ENCODE data around the gene SLIT3. TPM values are rescaled to one million over a fixed set of nuclear protein-coding genes. Genes with fewer than 3 reads are reported as not detected.
A peak's percentile ranks its signal among the peaks of the same experiment; 100 is the strongest.

SLIT3 gene
- total and polyA plus RNA-seq, 9 of the 15 experiments (the other 6 are each of a cell fraction or from before 2014, with no cell fraction given) = 0.01 to 0.04 TPM; not detected in 7

DNA sequence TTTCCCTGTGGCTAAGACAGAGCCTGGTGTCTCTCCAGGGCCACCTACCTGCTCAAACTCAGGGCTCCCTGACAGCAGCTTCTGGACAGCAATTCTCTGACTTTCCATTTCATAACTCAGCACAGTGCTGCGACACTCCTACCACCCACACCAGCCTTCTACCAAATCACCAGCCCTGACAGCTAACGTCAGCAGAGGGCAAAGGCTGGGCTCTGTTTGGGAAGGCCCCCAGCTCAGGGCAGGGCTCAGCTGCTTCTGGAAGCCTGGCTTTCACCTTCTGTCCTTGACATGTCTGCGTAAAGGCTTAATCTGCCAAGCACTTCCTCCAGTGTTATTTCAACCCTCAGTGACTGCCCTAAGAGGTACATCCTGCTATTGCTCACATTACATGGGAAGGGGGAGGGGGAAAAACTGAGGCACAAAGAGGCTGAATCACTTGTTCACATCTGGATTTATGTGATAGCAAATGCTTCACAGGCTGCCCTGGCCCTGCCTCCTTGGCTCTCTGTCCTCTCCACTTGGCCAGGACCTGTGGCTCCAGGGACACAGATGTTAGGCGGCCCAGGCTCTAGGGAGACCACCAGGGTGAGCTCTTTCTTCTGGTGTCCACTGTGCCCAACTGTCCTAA lies 619.3 kb downstream of the SLIT3 start:
- no peak overlapping the region for H3K9ac ChIP-seq (ENCODE audit: insufficient read depth in 1 of 2, low read depth in 2 of 2, low read length in 2 of 2)
- FAIRE-seq (peak; percentile 6), ATAC-seq (peak; percentile 53), DNase-seq (ENCODE audit: extremely low read depth in 1 of 4, low spot score in 3 of 4) (no peak)
- in situ Hi-C loops (cut with MboI) = no loop called here
- H3K9me3 ChIP-seq (replicated peaks; ENCODE audit: control insufficient read depth, insufficient read depth, low read depth, low read length) = no peaks in the 10 kb centered on the region
- no peaks in the 10 kb centered on the region for H3K79me2 ChIP-seq (ENCODE audit: control insufficient read depth, insufficient read depth, low read length)
- no peak overlapping the region for H3K4me3 ChIP-seq
- H3K4me1 ChIP-seq (replicated peaks in 1 of 2; ENCODE audit: control insufficient read depth in 2 of 2, insufficient read depth in 2 of 2, low read length in 2 of 2) = no peaks in the 10 kb centered on the region; a peak in 1 of 5 replicates
- BruUV-seq (replicated peaks) = no TSS peak
- POLR2A ChIA-PET = interaction anchor here (1.1 kb wide), 1 partner anchor 12 kb away, joined by 3 read pairs; no protein-coding TSS in a partner anchor
- TF ChIP-seq, protein P1, sequence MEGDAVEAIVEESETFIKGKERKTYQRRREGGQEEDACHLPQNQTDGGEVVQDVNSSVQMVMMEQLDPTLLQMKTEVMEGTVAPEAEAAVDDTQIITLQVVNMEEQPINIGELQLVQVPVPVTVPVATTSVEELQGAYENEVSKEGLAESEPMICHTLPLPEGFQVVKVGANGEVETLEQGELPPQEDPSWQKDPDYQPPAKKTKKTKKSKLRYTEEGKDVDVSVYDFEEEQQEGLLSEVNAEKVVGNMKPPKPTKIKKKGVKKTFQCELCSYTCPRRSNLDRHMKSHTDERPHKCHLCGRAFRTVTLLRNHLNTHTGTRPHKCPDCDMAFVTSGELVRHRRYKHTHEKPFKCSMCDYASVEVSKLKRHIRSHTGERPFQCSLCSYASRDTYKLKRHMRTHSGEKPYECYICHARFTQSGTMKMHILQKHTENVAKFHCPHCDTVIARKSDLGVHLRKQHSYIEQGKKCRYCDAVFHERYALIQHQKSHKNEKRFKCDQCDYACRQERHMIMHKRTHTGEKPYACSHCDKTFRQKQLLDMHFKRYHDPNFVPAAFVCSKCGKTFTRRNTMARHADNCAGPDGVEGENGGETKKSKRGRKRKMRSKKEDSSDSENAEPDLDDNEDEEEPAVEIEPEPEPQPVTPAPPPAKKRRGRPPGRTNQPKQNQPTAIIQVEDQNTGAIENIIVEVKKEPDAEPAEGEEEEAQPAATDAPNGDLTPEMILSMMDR (IDR thresholded peaks at IDR 0.05 in 2 of 3, conservative IDR thresholded peaks at IDR 0.05 in 1 of 3; ENCODE audit: insufficient read depth in 2 of 3, low read depth in 1 of 3, low read length in 3 of 3) = 0 out of 6 replicates have a peak, but pooled peaks of 1 of the 3 experiments have one; percentile 32
- TF ChIP-seq ZKSCAN1 (IDR thresholded peaks at IDR 0.05; ENCODE audit: low read depth, low read length) = no peak
- TF ChIP-seq RAD21 (CRISPR knock-in tag; conservative IDR thresholded peaks at IDR 0.05 in 1 of 2, IDR thresholded peaks at IDR 0.05 in 1 of 2) = peak in 1 of 2 experiments; percentile 19; a peak in 2 of 4 replicates
- WGBS (ENCODE audit: insufficient coverage, low coverage, missing lambda C conversion rate) = 18% methylated on average over 4 of the region's 4 CpGs
- no peaks in the 10 kb centered on the region for H3K9me1 ChIP-seq (ENCODE audit: control insufficient read depth, insufficient read depth, low read length)
- peaks cover 5 to 14% of the 10 kb centered on the region in 2 experiments; a peak in 1 of 5 replicates for H3K27me3 ChIP-seq (ENCODE audit: control insufficient read depth in 2 of 2, insufficient read depth in 2 of 2, low read length in 2 of 2)
- CTCF ChIA-PET (ENCODE audit: low intra/inter-chr PET ratio) = no interaction called here
- H3K4me2 ChIP-seq (ENCODE audit: insufficient read depth, low read length) = no peak overlapping the region
- no peaks in the 10 kb centered on the region for H3K36me3 ChIP-seq (ENCODE audit: control insufficient read depth, insufficient read depth, low read length)
- no peak overlapping the region for H2AFZ ChIP-seq (ENCODE audit: low read depth, low read length)
- intact Hi-C loops (cut with micrococcal nuclease) = loop anchor here (10.0 kb wide), 1 partner anchor 193 kb away; no protein-coding TSS in a partner anchor
- no peak overlapping the region for H3K27ac ChIP-seq (ENCODE audit: extremely low read depth, low read depth, low read length)
- peaks cover 3% of the 10 kb centered on the region; the same call in 1 of the 2 replicates for H4K20me1 ChIP-seq (replicated peaks; ENCODE audit: control insufficient read depth, insufficient read depth, low read length)
